ENCODE data around the gene APOBEC3A. TPM values are rescaled to one million over a fixed set of nuclear protein-coding genes. Genes with fewer than 3 reads are reported as not detected.
"Not testable (repeated sequence)": the region's sequence is repeated elsewhere in the genome, so short reads cannot be mapped to it uniquely, and the experiment has no call there.

The APOBEC3A gene
- total RNA-seq, 1 experiment from 2014 or later: not detected

DNA sequence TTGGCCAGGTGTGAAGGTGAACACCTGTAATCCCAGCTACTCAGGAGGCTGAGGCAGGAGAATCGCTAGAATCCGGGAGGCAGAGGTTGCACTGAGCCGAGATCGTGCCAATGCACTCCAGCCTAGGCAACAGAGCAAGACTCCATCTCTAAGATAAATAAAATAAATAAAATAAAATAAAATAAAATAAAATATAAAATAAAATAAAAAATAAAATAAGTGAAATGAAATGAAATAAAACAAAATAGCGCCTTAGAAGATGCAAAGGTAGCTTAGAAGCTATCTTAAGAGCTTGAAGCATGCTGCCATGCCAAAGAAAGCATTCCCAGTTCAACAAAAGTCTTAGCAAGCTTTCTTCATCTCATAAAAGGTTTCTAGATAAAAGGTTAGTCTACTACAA is 49.8 kb downstream of the APOBEC3A start:
- H3K27me3 ChIP-seq (ENCODE audit: insufficient read depth, low read depth): no peaks in the 10 kb centered on the region
- no peak for DNase-seq
- peaks cover 11% of the 10 kb centered on the region for H3K4me1 ChIP-seq (replicated peaks; ENCODE audit: insufficient read depth)
- no peak overlapping the region for H3K4me3 ChIP-seq
- ChIA-PET POLR2A (ENCODE audit: unreplicated experiment) (no interaction called here), CTCF (interaction anchor here (0.6 kb wide), 2 partner anchors 95 to 104 kb away, joined by 3 to 6 read pairs; no protein-coding TSS in a partner anchor)
- H3K79me2 ChIP-seq (ENCODE audit: low read depth): no peaks in the 10 kb centered on the region
- no TSS peak for BruUV-seq (replicated peaks)
- no peak overlapping the region for H2AFZ ChIP-seq
- no peaks in the 10 kb centered on the region for H3K9me3 ChIP-seq (ENCODE audit: insufficient read depth, low read depth)
- H4K20me1 ChIP-seq (ENCODE audit: insufficient read depth): no peaks in the 10 kb centered on the region
- peaks cover 28% of the 10 kb centered on the region; the same call in 1 of the 2 replicates for H3F3A ChIP-seq (ENCODE audit: insufficient read depth, low read depth)
- intact Hi-C loops (cut with micrococcal nuclease; ENCODE audit: unreplicated experiment): no loop called here
- H3K9me2 ChIP-seq (ENCODE audit: insufficient read depth): no peaks in the 10 kb centered on the region
- TF ChIP-seq CTCF (conservative IDR thresholded peaks at IDR 0.05) (no peak), EZH2 (IDR thresholded peaks at IDR 0.05; ENCODE audit: low read depth) (no peak)
- H3K4me2 ChIP-seq: no peak overlapping the region
- no peaks in the 10 kb centered on the region for H3K36me3 ChIP-seq (ENCODE audit: low read depth)
- no peak overlapping the region for H3K27ac ChIP-seq

DNA sequence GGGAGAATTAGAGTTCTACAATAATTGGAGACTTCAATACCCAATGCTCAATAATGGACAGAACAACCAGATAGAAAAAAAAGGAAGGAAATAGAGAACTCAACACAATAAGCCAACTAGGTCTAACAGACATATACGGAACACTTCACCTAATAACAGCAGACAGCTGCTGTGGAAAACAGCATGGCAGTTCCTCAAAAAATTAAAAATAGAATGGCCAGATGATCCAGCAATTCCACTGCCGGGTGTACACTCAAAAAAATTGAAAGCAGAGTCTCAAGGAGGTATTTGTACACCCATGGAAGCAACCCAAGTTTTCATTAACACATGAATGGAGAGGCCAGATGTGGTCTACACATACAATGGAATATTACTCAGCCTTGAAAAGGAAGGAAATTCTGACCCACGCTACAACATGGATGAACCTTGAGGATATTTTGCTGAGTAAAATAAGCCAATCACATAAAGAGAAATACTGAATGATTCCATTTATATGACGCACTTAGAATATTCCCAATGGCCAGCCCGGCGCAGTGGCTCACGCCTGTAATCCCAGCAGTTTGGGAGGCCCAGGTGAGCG is 51.0 kb downstream of the APOBEC3A start:
- H2AFZ ChIP-seq; intact Hi-C loops (cut with micrococcal nuclease; ENCODE audit: unreplicated experiment); H3K27me3 ChIP-seq (ENCODE audit: insufficient read depth, low read depth); H3K4me2 ChIP-seq; H3K9me3 ChIP-seq (ENCODE audit: insufficient read depth, low read depth); H3K4me1 ChIP-seq (replicated peaks; ENCODE audit: insufficient read depth); H3K36me3 ChIP-seq (ENCODE audit: low read depth); H3K9me2 ChIP-seq (ENCODE audit: insufficient read depth); H4K20me1 ChIP-seq (ENCODE audit: insufficient read depth); H3K27ac ChIP-seq; H3K79me2 ChIP-seq (ENCODE audit: low read depth); POLR2A ChIA-PET (ENCODE audit: unreplicated experiment); BruUV-seq (replicated peaks); DNase-seq; H3K4me3 ChIP-seq: not testable (repeated sequence)
- peaks cover 20% of the 10 kb centered on the region; the same call in 1 of the 2 replicates for H3F3A ChIP-seq (ENCODE audit: insufficient read depth, low read depth)
- CTCF ChIA-PET: interaction anchor here (0.7 kb wide), 1 partner anchor 148 kb away, joined by 3 read pairs; no protein-coding TSS in a partner anchor

- CTCF ChIA-PET: no interaction called here
- no TSS peak for BruUV-seq (replicated peaks)
- TF ChIP-seq CTCF (conservative IDR thresholded peaks at IDR 0.05) (no peak), EZH2 (IDR thresholded peaks at IDR 0.05; ENCODE audit: low read depth) (no peak)
Observed at GRCh38 chr22:39010946-39011345, 53.5 kb downstream of the APOBEC3A start.

More at GRCh38 chr22:39010946-39011345, 53.5 kb downstream of the APOBEC3A start:
- H3K36me3 ChIP-seq (ENCODE audit: low read depth): no peaks in the 10 kb centered on the region
- peaks cover 18% of the 10 kb centered on the region for H3K4me1 ChIP-seq (replicated peaks; ENCODE audit: insufficient read depth)
- peaks cover 11% of the 10 kb centered on the region; the same call in 1 of the 2 replicates for H3F3A ChIP-seq (ENCODE audit: insufficient read depth, low read depth)
- H3K27me3 ChIP-seq (ENCODE audit: insufficient read depth, low read depth): no peaks in the 10 kb centered on the region
- no peak overlapping the region for H3K4me2 ChIP-seq
- no peak overlapping the region for H2AFZ ChIP-seq
- intact Hi-C loops (cut with micrococcal nuclease; ENCODE audit: unreplicated experiment): loop anchor here (5.0 kb wide), 1 partner anchor 36 kb away; no protein-coding TSS in a partner anchor
- no peak for DNase-seq
- H3K9me3 ChIP-seq (ENCODE audit: insufficient read depth, low read depth): no peaks in the 10 kb centered on the region
- POLR2A ChIA-PET (ENCODE audit: unreplicated experiment): no interaction called here
- H3K79me2 ChIP-seq (ENCODE audit: low read depth): peaks cover 16% of the 10 kb centered on the region
- no peak overlapping the region for H3K4me3 ChIP-seq
- no peaks in the 10 kb centered on the region for H4K20me1 ChIP-seq (ENCODE audit: insufficient read depth)
- H3K9me2 ChIP-seq (ENCODE audit: insufficient read depth): no peaks in the 10 kb centered on the region
- no peak overlapping the region for H3K27ac ChIP-seq

Other genes starting within 250 kb of the APOBEC3A start
- gene SUN2, start 201.6 kb upstream of the APOBEC3A start, total RNA-seq (2021): 169 and 220 TPM in 2 replicates
- gene DNAL4, start 163.5 kb upstream of the APOBEC3A start, total RNA-seq (2021): 50.3 and 53.0 TPM in 2 replicates
- gene NPTXR, start 113.6 kb upstream of the APOBEC3A start, total RNA-seq (2021): 14.7 and 23.8 TPM in 2 replicates
- 131 and 136 TPM in 2 replicates for gene CBX6, start 85.4 kb upstream of the APOBEC3A start, total RNA-seq (2021)
- gene APOBEC3B, start 24.7 kb downstream of the APOBEC3A start, total RNA-seq (2021): 66.5 and 83.6 TPM in 2 replicates
- gene APOBEC3C, start 56.6 kb downstream of the APOBEC3A start, total RNA-seq (2021): 64.6 and 66.5 TPM in 2 replicates
- 23.7 and 33.6 TPM in 2 replicates for gene APOBEC3D, start 63.5 kb downstream of the APOBEC3A start, total RNA-seq (2021)
- 28.3 and 29.6 TPM in 2 replicates for gene APOBEC3F, start 83.3 kb downstream of the APOBEC3A start, total RNA-seq (2021)
- gene APOBEC3G, start 119.7 kb downstream of the APOBEC3A start, total RNA-seq (2021): 9.5 and 14.0 TPM in 2 replicates
- gene APOBEC3H, start 139.6 kb downstream of the APOBEC3A start, total RNA-seq (2021): 1.5 and 2.5 TPM in 2 replicates
- gene CBX7, start 195.1 kb downstream of the APOBEC3A start, total RNA-seq (2021): 28.2 and 29.1 TPM in 2 replicates

All from PC-9 (cell line).